Measurements from ENCODE around the gene TPCN2.

DNA sequence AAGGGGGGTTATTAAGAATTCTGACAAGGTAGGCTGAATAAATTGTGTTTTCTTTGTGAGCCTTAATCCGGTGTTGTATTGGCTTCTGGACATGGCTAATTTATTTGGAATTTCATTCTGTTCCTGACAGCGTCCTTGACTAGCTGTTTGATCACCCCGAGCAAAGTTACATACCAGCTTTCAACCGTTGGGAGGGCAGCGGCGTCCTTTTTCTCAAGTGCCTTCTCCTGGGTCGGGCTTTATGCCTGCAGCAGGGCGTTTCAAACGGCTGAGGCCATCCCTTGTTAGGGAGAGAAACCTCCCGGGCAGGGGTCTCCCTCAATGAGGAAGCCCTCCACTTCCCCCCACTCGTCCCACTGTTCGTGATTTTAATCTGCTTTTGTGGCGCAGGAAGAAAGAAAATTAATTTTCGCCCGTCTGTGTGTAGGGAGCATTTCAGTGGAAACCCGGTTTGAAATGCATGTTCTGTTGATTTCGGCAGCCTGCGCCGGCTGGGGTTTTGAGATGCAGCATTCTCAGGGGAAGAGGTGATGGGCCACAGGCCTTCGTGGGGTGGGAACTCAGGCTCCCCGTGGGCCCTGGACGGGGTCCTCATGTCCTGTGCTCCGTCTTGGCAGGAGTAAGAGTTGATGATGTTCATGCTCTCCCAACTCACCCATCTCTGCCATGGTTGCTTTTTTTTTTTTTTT is 104.1 kb downstream of the TPCN2 start:
- TF ChIP-seq, protein P1, sequence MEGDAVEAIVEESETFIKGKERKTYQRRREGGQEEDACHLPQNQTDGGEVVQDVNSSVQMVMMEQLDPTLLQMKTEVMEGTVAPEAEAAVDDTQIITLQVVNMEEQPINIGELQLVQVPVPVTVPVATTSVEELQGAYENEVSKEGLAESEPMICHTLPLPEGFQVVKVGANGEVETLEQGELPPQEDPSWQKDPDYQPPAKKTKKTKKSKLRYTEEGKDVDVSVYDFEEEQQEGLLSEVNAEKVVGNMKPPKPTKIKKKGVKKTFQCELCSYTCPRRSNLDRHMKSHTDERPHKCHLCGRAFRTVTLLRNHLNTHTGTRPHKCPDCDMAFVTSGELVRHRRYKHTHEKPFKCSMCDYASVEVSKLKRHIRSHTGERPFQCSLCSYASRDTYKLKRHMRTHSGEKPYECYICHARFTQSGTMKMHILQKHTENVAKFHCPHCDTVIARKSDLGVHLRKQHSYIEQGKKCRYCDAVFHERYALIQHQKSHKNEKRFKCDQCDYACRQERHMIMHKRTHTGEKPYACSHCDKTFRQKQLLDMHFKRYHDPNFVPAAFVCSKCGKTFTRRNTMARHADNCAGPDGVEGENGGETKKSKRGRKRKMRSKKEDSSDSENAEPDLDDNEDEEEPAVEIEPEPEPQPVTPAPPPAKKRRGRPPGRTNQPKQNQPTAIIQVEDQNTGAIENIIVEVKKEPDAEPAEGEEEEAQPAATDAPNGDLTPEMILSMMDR (IDR thresholded peaks at IDR 0.05; ENCODE audit: insufficient read depth, low read length, poor library complexity, severe bottlenecking) = no peak
- TF ChIP-seq EZH2phosphoT487 (conservative IDR thresholded peaks at IDR 0.05; ENCODE audit: low read length) = no peak

Data from SU-DHL-6 (cell line).